GM12872 (cell line): ENCODE results near the gene SOX11.

Source experiments
- TF ChIP-seq, protein P1 (sequence below): IDR thresholded peaks from 3 replicates; pipeline ENCODE4 v1.5.1; 2011; ENCODE audit warnings: low read depth, mild to moderate bottlenecking, low read length, moderate library complexity; ENCODE audit not compliant: insufficient read depth

Gene SOX11

DNA sequence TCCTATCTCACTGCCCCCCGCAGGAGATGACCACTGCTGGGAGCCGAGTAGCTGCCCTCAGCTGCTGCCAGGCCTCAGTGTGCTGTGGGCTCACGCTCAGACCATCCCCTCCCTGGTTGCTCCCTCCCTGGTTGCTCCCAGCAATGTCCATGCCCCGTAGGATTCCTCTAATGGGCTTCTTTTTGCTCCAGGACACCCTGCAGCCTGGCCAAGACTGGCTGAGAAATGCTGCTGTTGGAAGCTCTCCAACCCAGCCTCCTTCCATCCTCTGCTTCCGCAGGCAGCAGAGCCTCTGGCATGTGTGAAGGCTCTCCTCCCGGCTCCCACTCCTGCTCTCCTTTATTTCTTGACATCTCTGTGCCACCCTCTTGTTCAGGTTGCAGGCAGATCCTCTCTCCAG, 48.6 kb downstream of the SOX11 start:
- TF ChIP-seq, protein P1, sequence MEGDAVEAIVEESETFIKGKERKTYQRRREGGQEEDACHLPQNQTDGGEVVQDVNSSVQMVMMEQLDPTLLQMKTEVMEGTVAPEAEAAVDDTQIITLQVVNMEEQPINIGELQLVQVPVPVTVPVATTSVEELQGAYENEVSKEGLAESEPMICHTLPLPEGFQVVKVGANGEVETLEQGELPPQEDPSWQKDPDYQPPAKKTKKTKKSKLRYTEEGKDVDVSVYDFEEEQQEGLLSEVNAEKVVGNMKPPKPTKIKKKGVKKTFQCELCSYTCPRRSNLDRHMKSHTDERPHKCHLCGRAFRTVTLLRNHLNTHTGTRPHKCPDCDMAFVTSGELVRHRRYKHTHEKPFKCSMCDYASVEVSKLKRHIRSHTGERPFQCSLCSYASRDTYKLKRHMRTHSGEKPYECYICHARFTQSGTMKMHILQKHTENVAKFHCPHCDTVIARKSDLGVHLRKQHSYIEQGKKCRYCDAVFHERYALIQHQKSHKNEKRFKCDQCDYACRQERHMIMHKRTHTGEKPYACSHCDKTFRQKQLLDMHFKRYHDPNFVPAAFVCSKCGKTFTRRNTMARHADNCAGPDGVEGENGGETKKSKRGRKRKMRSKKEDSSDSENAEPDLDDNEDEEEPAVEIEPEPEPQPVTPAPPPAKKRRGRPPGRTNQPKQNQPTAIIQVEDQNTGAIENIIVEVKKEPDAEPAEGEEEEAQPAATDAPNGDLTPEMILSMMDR = no peak

DNA sequence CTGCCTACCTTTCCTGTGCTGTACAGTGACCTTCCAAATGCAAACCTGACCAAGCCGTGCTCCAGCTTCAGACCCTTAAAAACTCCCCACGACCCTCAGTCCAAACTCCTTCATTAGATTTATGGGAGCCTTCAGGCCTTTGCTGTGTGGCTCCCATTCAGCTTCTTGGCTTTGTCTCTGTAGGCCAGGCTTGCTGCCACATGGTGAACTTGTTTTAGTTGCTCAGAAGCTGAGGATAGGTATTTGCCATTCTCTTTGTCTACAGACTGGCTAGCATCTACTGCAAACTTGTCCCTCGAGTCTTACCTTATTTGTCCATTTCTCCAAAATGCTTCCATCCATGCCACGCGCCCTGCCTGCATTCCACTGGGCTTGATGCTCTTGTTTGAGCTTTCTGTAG, 49.1 kb downstream of the SOX11 start:
- TF ChIP-seq, protein P1 = no peak

DNA sequence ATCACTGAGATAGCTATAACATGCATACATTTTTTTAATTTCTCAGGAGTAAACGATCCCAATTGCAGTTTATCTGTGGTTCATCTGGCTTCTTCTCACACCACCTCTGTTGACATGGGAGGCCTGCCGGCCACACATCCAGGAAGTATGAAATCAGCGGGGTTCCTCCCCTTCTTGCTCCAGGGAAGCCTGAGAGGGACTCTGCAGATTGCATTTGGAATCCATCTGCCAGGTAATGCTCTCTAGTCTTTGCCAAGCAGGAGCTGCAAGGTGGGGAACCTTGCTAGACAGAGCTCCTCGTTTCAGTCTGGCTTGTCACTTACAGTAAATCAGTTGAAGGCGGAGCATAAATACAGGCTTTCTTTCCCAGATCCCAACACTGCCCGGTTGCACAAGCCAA, 49.9 kb downstream of the SOX11 start:
- TF ChIP-seq, protein P1 = no peak

DNA sequence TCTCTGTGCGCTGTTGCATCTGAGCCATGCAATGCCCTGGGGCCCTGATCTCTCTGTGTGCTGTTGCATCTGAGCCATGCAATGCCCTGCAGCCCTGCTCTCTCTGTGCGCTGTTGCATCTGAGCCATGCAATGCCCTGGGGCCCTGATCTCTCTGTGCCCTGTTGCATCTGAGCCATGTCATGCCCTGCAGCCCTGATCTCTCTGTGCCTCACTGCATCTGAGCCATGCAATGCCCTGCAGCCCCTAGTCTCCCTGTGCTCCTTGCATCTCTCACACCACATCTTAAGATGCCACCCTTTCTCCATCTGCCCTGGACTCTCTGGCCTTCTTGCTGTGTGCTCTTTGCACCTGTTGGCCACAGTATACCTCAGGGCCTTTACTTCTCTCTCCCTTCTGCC, 56.2 kb downstream of the SOX11 start:
- TF ChIP-seq, protein P1 = no peak

DNA sequence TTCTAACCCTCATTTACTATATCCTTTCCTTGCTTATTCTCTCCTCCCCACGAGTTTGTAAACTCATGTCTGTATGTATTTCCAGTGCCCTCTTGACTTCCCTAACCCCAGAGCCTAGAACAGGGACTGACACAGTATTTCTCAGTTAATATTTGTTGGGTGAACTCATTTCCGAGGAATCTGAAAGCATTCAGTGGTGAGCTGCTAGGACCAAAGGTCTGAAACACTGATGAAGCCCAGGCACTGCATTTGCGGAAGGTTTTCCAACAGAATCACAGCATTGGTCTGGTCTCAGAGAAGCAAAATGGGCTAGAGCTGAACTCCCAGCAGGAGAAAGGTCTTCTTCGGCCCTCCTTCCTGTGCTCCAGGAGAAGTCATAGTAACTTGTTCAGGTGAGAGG, 56.8 kb downstream of the SOX11 start:
- TF ChIP-seq, protein P1 = no peak

DNA sequence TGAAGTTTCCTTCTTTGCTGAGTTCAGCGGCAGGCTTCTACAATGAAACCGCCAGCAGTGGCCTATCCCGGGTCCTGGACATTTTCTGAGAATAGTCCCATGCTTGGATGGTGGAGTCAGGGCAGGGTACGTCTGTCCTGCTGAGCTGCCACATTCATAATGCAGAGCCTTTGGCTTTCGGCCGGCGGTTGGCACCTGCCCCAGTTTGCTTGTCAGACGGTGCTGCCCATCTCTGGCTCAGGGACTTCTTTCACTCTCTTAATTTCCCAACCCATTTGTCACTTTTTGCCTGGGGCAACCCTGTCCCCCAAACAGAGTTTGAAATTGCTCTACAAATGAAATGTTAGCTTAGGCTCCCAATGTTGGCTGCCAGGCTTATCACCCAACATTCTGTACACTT, 57.2 kb downstream of the SOX11 start:
- TF ChIP-seq, protein P1 = no peak
